OCI-LY3 (cell line): ENCODE data around the gene CMAS.

Source experiments
- EZH2phosphoT487 ChIP-seq: fragments of 200-600 bp; shearing (Covaris generic); IDR thresholded peaks from 2 replicates; pipeline ENCODE4 v1.6.1; 2018; ENCODE audit warnings: antibody characterized with exemption, mixed run types, low read depth
- TF ChIP-seq, protein P1 (sequence below): fragments of 200-600, 300-600 bp; sonication (generic); IDR thresholded peaks from 2 replicates; pipeline ENCODE4 v1.5.1; 2014; ENCODE audit warnings: antibody characterized with exemption, low read length, low read depth

GRCh38 chr12:22056607-22057006 is 10.6 kb downstream of the CMAS start:
- TF ChIP-seq, protein P1, sequence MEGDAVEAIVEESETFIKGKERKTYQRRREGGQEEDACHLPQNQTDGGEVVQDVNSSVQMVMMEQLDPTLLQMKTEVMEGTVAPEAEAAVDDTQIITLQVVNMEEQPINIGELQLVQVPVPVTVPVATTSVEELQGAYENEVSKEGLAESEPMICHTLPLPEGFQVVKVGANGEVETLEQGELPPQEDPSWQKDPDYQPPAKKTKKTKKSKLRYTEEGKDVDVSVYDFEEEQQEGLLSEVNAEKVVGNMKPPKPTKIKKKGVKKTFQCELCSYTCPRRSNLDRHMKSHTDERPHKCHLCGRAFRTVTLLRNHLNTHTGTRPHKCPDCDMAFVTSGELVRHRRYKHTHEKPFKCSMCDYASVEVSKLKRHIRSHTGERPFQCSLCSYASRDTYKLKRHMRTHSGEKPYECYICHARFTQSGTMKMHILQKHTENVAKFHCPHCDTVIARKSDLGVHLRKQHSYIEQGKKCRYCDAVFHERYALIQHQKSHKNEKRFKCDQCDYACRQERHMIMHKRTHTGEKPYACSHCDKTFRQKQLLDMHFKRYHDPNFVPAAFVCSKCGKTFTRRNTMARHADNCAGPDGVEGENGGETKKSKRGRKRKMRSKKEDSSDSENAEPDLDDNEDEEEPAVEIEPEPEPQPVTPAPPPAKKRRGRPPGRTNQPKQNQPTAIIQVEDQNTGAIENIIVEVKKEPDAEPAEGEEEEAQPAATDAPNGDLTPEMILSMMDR = no peak
- TF ChIP-seq EZH2phosphoT487 = no peak
